HL-60/S4 treated with phorbol 12-myristate 13-acetate at 8.2 ng/mL for 4 days and 3 days (cell line): ENCODE data around the gene LRP1-AS.

Experiments used
- in situ Hi-C: fragments of 300-500 bp; cut with MboI; formaldehyde crosslinking; loops from 2 replicates; pipeline ENCODE4 v1.15.0; 2022; ENCODE audit warnings: low sequenced_read_pairs

LRP1-AS gene

DNA sequence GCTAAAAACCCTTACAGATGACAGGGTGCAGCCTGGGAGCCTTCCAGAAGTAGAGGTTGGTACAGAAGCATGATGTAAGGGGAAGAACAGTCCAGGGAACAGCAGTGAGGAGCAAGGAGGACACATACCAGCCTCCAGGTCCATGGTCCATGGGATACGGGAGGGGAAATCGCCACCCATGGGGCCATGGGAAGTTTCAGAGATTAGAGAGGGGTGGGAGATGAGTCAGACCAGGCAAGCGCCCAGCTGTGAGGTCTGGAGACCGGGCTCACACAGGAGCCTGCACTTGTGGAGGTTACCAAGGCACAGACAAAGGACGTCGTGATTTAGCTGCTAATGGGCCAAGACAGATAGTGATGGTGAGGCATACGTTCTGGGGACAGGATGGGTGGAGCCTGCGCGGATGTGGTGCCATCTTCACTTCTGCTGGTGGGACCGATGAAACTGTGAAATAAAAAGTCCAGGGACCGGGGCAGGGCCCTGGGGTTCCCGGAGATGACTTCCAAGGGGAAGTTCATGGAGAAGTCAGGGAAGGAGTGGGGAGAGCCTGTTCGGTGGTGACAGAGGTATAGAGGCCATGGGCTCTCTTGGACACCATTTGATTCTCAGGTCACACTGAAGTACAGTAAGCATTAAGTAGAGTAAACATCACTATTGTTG, 17.7 kb upstream of the LRP1-AS start:
- in situ Hi-C loops: no loop called here

DNA sequence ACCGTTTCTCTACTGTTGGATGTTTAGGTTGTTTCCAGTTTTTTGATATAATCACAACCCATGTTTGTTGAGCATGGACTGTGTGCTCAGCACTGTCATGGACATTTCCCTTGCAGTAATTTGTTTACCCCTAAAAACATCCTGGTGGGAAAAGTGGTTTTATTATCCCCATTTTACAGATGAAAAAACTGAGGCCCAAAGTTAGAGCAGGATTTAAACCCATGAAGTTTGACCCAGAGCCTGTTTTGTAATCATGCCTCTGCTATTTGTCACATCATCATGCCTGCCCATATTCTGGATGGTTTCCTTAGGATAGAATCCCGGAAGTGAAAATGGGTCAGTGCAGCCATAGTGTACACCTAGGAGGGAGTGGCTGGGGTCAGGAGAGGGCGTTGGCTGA, 17.0 kb upstream of the LRP1-AS start:
- in situ Hi-C loops: no loop called here

DNA sequence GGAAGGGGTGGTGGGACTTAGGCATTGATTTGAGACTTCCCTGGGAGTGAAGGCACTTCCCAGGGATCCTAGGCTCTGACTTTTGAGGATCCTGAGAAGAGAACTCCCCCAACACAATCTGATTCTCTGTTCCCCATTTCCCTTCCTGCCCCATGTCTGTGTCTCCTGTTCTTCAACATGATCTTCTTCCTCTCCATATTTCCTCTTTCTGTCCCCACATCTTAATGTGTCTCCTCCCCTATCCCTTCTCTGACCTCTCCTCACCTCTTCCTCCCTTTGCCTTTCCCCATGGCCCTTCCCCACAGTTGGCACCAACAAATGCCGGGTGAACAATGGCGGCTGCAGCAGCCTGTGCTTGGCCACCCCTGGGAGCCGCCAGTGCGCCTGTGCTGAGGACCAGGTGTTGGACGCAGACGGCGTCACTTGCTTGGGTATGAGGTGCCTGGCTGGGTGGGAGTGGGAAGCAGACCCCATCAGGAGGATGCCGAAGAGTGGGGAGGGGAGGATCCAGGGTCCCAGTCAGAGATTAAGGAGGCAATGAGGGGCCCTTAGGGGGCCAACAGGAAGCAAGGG, 15.2 kb upstream of the LRP1-AS start:
- in situ Hi-C loops: no loop called here

DNA sequence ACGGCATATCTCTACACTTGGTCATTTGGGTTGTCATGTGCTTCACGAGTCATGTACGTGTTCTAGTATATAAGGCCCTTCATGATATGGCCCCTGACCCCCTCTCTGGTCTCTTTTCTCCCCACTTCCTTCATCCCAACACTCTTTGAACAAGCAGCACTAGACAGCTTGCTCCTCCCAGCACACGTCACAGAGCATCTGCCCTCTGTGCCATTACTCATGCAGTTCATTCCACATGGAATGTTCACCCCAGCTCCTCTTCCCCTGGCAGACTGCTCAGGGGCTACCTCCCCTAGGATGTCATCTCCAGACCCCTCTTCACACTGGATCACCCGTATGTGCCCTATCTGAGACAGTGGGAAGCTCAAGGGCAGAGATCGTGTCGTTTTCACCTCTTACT, 14.1 kb upstream of the LRP1-AS start:
- in situ Hi-C loops: no loop called here

DNA sequence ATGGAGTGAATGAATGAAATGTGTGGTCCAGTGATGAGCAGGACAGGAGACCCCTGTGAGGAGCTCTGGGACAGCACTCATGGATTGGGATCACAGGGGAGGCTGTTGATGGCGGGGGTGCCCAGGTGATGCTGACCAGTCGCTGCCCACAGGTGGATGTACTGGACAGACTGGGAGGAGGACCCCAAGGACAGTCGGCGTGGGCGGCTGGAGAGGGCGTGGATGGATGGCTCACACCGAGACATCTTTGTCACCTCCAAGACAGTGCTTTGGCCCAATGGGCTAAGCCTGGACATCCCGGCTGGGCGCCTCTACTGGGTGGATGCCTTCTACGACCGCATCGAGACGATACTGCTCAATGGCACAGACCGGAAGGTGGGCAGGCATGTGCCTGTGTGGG, 13.3 kb upstream of the LRP1-AS start:
- in situ Hi-C loops: no loop called here

DNA sequence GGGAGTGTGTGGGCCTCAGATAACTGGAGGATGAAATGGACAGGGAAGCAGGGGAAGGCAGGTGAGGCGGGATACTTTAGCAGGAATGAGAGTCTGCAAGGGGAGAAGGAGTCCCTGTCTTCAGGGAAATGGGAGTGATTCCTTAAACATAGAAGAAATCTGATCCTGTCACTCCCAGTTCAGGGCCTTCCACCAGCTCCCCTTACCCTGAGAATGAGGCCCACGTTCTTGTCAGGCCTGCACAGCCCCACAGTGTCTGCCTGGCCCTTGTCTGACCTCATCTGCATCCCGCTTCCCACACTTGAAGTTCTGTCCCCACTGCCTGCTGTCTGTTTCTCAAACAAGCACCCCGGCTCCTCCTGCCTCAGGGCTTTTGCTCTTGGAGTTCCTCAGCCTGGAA, 12.6 kb upstream of the LRP1-AS start:
- in situ Hi-C loops: no loop called here

DNA sequence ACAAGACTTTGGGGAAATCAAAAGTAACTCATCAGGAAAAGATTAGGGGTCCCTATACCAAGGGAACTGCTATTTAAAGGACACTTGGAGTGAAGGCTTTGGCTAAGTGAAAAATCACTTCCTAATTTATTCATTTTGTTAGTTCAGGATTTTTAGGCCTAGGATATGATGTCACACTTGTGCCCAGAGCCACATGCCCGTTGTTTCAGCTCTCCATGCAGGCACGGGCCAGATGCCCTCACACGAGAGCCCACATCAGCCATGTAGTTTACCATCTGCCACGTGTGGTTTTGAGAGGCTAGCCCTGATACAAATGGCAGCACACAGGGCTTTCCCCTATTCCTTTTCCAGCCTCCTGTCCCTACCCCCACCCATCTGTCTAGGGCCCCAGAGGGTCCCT, 11.9 kb upstream of the LRP1-AS start:
- in situ Hi-C loops: no loop called here

DNA sequence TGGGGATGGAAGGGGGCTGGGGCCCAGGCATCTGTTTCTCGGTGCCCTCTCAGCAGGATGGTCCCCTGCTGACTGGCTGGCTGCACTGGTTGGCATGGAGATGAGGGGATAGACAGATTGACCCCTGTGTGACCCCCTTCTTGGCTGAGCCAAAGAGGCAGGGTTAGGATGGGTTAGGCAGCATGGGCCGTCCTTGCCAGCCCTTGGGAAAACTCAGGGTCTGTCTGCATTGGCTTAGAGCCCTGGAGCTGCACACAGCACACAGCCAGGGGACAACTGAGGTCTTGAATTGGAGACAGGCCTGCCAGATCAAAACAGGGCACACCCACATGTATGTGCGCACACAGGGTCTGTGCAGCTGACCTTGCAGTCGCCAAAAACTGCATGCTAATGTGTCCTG, 11.2 kb upstream of the LRP1-AS start:
- in situ Hi-C loops: no loop called here

DNA sequence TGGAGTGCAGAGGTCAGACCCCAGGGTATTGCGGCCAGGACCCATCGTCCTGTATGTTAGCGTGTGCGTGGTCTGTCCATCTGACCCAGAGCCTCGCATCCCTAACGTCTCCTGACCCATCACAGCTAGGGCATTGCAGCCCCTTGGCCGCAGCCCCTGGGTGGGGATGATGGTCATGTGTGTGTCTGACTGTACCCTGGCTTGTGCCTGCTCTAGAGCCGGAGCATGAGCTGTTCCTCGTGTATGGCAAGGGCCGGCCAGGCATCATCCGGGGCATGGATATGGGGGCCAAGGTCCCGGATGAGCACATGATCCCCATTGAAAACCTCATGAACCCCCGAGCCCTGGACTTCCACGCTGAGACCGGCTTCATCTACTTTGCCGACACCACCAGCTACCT, 10.8 kb upstream of the LRP1-AS start:
- in situ Hi-C loops: no loop called here

DNA sequence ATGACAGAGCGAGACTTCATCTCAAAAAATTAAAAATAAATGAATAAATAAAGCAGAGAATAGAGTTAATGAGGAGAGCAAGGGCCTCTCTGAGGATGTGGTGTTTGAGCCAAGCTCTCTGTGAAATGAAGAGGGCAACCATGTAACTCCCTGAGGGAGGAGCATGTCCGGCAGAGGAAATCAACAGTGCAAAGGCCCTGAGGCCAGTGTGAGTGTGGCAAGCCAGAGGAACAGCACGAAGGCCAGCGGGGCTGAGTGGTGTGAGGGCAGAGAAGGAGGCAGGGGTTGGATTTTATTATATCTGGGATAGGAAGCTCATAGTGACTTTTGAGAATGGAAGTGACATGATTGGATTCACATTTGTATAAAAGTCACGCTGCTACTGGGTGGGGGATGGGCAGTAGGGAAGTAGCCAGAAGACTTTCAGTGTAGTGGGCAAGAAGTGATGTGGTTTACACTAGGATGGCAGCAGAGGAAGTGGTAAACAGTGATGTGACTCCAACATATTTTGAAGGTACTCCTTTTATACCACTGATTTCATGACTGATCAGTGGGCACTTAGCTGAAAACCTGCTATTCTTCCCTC, 10.3 kb upstream of the LRP1-AS start:
- in situ Hi-C loops: no loop called here

DNA sequence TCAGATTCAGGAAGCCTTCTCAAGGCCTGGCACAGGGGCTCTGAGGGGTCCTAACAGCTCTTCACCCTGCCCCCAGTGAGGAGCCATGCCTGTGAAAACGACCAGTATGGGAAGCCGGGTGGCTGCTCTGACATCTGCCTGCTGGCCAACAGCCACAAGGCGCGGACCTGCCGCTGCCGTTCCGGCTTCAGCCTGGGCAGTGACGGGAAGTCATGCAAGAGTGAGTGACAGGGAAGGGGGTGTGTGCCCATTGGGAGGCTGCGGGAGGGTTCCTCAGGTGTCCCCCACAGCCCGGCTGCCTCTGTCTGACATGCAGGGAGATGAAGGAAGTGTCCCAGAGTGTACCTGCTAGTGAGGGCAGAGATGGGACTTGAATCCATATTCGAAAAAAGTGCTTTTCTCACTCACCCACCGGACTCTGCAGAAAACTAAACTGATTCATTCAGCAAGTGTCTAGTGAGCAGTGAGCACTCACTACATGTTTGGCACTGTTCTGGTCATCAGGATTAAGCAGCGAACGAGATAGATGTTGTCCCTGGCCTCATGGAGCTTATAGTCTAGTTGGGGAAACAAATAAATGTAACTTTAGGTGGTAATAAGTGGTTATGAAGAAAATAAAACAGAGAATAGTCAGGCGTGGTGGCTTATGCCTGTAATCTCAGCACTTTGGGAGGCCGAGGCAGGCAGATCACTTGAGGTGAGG, 9.4 kb upstream of the LRP1-AS start:
- in situ Hi-C loops: no loop called here

DNA sequence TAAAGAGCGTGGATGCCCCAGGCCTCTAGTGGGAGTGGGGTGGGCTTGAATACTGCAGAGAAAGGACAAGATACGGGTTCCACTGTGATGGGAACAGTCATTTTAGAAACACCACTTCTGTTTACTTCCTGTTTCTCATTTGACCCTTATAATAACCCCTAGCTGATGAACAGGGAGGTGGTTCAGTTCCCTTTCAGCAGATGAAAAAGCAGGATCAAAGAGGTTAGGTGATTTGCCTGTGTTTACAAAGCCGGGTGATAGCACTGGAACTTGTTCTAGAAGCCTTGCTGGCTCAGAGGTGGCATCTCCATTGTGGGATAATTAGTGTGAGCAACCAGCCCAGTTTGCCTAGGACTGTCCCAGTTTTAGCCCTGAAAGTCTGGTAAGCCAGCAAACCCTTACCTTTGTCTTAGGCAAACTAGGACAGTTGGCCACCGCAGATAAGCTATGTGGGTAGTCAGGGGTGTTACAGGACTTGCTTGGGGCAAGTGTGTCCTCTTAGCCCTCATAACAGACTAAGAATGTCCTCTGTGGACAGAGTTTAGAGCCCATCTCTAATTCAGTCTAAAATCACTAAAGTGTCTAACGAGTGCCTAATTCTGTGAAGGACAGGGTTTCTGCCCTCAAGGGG, 7.5 kb upstream of the LRP1-AS start:
- in situ Hi-C loops: no loop called here

DNA sequence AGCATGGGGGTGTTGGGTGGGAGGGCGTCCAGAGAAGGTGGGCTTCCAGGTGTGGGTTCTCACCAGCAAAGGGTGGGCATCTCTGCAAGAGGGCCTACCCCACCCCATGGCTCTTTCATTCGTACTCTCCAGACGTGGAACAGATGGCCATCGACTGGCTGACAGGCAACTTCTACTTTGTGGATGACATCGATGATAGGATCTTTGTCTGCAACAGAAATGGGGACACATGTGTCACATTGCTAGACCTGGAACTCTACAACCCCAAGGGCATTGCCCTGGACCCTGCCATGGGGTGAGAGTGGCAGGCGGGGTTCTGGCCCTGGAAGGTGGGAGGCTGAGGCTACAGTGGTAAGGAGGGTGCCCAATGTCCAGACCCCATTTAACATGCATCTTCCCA, 6.7 kb upstream of the LRP1-AS start:
- in situ Hi-C loops: no loop called here

DNA sequence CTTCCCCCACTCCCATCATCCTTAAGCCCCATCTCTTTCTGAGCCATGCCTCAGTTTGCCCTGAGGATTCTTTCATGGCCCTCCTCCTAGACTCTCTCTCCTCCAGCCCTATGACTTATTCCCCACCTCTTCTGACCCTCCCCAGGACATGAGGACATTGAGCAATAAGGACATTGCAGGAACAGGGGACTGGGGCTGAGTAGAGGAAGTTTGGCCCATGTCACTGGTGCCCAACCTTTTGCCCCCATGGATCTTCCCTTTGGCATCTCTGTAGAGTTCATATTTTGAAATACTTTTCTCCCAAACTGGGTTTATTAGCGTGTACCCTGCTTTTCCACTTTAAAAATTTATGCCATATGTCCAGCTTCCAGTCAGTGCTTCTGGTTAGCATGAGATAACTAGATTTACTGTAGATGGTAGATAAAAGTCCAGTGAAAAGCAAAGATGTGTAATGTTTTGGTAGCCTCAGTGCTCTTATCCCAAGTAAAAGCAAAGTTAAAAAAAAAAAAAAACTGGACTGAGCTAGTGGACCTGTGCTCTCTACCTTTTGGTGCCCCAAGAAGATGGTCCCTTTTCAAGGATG, 6.1 kb upstream of the LRP1-AS start:
- in situ Hi-C loops: no loop called here

DNA sequence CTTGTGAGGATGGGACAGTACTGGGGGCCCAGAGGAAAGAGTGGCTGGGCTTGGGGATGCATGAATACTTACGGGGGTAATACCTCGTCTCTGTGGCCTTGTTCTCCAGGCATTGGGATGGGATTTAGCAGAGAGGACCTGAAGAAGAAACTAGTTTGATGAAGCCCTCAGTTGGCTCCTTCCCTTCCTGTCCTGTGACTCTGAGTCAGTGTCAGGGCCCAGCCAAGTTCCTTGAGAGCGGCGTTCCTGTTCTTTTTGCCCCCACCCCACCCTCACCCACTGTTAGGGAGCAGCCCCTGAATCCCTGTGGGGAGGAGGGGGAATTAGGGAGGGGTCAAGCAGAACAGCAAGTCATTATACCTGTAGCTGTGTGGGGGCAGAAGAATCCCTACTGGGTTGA, 5.2 kb upstream of the LRP1-AS start:
- in situ Hi-C loops: no loop called here

DNA sequence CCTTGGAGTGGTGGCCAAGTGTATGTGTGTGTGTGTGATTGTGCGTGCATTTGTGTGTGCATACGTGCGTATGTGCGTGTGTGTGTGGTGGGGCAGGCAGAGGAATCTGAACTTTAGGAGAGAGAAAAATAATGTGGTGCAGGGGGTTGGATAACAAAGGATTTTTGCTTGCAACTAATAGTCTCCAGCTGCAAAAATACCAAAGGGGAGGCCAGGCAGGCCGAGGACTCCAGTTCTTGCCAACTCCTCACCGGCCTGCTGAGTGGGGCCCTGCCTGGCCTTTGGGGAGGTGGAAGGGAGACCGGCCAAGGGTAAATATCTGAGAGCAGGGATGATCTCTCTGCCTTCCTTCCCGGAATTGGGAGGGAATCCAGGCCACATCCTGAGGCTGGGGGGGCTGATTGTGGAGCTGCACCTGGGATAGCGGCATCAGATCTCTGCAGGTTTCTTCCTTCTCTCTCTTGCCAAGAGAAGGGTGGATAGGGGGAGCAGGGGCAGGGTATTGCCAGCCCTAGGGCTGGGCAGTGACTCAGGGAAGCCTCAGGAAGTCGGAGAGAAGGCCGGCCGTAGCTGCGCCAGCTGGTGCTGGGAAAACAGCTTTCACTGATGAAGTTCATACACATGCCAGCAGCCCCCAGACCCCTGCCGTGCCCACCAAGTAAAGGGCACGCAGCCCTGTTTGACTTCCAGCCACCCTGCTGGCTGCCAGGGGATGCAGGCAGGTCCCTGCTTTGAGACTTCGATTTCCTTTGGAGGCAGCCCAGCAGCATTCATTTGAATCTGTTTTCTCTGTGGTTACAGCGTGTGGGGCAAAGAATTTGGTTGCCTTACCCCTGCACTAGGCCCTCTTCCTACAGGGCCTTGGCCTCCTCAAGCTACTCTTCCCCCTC, 4.6 kb upstream of the LRP1-AS start:
- in situ Hi-C loops: no loop called here

DNA sequence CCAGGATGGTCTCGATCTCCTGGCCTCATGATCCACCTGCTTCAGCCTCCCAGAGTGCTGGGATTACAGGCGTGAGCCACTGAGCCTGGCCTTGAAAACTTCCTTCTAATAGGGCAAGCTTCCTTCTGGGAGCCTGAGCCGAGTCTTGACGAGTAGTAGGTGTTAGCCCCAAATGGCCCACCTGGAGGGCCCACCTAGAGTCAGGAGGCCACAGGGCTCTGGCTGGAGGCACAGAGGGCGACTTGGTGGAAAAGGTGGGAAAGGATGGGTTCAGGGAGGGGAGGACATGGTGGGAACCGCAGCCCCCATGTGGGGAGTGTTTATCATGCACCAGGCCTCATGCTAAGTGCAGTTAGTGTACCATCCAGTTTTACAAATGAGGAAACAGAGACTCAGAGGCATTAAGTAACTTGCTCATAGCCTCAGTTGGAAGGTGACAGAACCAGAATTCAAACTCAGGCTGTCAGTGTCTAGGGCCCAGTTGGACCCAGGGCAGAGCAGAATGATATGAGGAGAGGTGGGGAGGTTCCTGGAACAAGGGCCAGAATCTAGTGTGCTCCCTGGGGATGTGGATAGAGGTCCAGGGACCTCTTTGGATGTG, 3.1 kb upstream of the LRP1-AS start:
- in situ Hi-C loops: no loop called here

DNA sequence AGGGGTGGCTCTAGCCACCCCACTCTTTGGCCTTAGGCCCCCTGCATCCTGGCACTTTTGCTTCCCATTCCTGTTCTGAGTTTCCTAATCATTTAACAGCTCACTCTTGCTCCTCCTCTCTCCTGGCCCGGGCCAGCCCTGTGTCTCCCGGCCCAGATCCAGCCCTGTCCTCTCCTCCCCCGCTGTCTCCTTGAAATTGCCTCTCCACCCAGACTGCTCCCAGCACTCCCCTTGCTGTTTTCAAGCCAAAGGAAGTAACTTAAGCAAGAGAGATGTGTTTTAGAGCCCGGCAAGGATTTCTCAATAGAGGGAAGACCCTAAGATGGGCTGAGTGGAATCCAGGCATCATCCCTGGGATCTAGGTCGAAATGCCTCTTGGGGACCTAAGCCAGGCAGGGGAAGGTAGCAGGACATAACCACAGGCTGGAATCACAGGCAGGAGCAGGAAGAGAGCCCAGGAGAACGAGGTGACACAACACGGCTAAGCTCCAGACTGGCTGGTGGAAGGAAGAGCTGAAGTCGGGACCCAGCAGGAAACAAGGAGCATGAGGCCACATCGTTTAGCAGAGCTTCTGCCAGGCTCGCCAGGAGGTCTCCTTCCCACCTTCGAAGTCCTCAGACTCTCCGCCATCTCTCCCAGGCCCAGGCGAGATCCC, 2.0 kb upstream of the LRP1-AS start:
- in situ Hi-C loops: no loop called here

DNA sequence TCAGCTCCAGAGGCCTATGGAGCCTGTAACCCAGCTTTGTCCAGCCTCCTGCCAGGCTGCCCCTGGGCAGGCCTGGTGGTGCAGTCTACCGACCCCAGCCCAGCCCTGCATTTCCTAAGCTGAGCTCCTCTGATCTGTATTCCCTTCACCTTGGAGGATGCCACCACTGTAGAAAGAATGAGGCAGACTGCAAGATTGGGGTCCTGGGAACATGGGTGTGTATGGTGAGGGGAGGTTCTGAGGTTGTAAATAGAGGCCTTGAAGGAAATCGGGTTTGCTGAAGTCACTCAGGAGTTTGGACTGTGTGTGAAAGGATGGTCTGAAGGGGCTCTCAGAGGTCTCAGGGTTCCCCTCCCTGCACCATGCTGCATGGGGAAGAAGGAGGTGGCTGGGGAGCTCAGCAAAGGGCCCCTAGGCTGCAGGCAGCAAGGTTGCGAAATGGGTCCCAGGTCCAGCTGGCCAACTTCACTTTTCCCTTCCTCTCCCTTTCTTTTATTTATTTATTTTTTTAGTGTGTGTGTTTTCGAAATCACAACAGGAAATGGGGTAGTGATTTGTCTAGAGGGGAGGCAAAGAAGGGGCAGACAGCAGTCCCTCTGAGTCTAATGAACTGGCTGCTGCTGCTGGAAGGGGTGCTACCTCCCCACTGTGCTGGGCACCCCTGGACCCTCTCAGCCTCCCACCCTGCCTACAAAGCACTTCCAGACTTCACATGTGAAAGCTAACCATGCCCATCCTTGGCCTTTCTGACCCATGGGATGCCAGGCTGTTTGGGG, 1.2 kb upstream of the LRP1-AS start:
- in situ Hi-C loops: no loop called here
